ENCODE results near the gene EXOC3.

EXOC3 gene

DNA sequence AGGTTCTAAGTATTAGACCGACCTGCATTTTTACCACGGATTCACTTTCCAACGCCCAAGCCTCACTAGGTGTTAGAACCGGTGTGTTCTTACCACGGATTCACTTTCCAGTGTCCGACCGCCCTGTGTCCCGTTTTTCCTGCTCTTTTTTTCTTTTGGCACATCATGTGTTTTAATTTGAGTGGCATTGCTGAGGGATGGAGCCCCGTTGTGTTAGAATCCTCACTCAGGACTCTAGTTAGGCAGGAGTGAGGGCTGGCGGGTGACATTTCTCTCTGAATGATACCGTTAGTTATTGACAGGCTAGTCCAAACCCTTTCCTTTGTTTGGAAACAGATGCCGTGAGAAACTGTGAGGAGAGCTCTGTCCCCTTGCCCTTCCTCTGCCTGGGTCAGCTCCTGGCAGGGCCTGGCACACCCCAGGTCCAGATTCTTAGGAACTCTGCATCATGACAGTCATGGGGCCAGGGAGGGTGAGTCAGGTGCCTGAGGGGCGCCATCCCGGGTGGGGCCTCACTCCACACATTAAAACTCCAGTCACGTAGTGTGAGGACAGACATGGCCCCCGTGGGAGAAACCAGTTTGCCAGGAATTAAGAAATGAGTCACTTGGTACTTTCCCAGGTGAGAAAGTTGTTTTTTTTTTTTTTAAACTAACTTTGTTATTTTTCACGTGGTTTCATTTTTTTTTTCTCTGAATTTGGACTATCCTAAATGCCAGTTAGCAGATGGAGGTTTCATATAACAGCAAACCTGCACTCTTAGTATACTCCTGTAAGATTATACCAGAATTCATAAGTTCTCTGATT, 15.8 kb downstream of the EXOC3 start:
- DNase-seq = peak; percentile 16

- DNase-seq = peak; percentile 28
Measured at GRCh38 chr5:459562-460272, 16.7 kb downstream of the EXOC3 start.

GRCh38 chr5:460273-460625, 17.3 kb downstream of the EXOC3 start:
- peak; percentile 20 for DNase-seq

DNA sequence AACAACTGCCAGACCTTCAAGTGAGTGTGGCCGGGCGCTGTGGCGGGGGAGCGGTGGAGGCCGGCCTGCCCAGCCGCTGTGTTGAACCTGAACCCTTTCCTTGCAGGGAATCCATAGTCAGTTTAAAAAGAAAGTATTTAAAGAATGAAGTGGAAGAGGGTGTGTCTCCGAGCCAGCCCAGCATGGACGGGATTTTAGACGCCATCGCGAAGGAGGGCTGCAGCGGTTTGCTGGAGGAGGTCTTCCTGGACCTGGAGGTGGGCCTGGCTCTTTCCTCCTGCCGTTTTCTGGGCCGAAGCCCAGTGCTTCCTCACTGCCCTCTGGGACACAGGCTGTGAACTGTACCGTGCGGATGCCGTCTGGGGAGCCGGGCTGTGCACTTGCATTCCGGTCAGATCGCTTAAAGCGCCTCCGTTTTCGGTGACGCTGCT, 19.1 kb downstream of the EXOC3 start:
- DNase-seq = no peak

DNA sequence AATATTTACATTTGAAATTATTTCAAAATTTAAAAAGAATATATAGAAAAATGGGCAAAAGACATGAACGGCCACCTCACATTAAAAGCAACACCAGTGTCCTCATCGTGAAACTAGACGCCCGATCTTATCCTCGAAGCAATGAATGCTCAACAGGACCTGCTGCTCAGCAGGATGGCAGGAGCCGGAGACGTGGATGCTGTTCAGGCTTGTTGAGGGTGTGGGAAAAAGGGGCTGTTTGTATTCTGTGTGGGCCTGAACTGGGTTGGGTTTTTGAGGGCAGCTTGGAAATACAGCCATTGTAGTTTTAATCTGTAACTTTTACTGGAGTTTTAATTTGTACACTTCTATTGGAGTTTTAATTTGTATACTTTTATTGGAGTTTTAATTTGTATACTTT, 20.3 kb downstream of the EXOC3 start:
- peak; percentile 19 for DNase-seq

GRCh38 chr5:463952-464351, 21.0 kb downstream of the EXOC3 start:
- DNase-seq = no peak

DNA sequence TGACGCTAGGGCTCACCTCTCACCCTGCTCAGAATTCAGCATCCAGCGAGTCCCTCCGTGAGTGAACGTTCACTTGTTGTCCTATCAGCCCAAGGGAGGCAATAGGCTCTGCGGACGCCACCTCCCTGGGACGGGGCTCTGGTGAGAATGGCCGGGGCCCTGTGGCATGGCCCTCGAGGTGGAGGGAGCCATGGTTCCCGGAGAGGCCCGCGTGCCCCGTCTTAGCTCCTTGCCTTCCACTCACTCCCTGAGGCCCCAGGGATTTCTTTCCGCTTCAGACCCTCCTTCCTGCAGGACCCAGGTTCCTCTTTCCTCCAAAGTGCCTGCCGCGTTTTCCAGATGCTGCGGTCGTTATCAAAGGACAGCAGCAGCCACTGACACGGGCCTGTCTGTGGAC, 21.5 kb downstream of the EXOC3 start:
- DNase-seq = no peak

DNA sequence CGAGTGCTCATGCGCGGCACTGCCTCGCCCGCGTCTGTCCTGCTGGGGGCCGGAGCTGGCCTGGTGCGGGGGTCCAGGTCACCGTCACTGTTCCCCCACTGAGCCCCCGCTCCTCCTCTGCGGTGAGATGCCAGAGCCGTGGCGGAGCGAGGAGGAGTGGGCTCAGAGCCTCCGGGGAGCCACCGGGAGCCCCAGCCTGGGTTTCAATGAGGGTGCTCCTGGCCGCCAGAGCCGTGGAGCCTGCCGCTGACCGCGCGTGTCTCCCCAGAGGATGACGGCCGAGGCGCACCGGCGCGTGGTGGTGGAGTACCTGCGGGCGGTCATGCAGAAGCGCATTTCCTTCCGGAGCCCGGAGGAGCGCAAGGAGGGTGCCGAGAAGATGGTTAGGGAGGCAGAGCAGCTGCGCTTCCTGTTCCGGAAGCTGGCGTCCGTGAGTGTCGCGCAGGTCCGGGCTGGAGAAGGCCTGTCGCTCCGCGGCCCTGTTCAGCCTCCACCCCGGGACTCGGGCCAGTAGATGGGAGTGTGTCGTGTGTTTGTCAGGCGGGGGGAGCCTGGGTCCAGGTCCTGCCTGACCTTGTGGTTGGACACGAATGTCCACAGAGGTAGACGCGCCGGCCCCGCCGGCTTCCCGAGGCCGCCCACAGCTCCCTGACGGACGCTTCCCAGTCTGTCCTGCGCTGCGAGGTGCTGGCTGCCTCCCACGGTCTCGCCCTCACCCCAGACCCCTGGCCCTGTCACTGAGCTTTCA, 22.0 kb downstream of the EXOC3 start:
- DNase-seq = peak; percentile 37

DNA sequence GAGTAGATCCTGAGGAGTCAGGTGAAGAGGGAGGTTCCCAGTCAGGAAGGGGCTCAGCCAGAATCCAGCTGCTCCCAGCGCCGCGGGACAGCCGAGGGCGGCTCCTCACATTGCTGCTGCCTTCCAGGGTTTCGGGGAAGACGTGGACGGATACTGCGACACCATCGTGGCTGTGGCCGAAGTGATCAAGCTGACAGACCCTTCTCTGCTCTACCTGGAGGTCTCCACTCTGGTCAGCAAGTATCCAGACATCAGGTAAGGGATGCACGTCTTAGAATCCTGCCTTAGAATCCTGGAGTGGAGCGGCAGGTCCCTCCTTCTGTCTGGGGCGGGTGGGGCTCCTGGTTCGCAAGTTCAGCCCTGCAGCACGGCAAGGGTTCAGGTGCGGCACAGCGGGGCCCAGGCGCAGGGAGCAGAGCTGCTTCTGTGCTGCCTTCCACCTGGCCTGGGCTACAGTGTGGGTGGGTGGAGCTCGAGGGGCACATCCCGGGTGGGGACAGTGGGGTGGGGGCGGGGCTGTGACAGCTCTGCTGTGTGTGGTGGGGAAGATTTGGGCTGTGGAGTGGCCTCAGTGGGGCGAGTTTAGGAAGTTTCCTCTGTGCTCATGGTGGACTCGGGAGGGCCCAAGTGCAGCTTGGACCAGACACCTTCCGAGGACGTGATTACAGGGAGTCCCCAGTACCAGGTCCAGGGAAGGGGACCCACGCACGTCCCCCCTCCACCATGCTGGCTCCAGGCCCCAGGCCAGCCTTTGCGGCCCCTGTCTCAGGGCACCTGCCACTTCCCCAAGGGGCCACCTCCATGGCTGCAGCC, 22.8 kb downstream of the EXOC3 start:
- peak; percentile 41 for DNase-seq

GRCh38 chr5:466661-467310, 23.8 kb downstream of the EXOC3 start:
- DNase-seq = peak; percentile 18

DNA sequence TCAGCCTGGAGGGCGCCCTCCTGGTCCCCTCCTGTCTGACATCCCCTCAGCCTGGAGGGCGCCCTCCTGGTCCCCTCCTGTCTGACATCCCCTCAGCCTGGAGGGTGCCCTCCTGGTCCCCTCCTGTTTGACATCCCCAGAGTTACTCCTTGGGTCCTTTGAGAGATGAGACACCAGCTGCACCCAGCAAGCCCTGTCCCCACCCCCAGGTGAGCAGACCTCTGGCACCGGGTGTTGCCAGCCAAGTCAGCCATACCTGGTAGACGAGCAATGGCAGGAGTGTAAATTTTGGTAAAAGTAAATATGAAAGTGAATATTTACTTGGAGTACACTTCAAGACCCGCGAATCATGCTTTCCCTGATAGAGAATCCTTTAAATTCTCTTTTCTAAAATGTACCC, 25.4 kb downstream of the EXOC3 start:
- DNase-seq = no peak

- DNase-seq = peak; percentile 32
Measured at GRCh38 chr5:469752-470483, 26.9 kb downstream of the EXOC3 start.

GRCh38 chr5:470961-471749, 28.2 kb downstream of the EXOC3 start:
- DNase-seq = peak; percentile 41

DNA sequence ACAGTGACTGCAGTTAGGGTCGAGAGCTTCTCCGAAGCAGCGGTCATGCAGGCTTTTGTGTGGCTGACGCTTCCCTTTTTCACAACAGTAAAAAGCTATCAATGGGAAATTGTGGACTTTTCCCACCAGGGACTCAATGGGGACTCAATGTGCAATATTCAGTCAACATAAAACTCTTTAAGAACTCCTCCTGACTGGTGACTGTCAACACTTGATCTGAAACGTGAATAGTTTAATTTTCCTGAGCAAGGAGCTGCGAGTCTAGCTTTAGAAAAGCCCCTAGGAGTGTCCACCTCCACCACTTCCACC, 28.7 kb downstream of the EXOC3 start:
- DNase-seq = no peak

GRCh38 chr5:472076-472655, 29.2 kb downstream of the EXOC3 start:
- DNase-seq = peak; percentile 42

DNA sequence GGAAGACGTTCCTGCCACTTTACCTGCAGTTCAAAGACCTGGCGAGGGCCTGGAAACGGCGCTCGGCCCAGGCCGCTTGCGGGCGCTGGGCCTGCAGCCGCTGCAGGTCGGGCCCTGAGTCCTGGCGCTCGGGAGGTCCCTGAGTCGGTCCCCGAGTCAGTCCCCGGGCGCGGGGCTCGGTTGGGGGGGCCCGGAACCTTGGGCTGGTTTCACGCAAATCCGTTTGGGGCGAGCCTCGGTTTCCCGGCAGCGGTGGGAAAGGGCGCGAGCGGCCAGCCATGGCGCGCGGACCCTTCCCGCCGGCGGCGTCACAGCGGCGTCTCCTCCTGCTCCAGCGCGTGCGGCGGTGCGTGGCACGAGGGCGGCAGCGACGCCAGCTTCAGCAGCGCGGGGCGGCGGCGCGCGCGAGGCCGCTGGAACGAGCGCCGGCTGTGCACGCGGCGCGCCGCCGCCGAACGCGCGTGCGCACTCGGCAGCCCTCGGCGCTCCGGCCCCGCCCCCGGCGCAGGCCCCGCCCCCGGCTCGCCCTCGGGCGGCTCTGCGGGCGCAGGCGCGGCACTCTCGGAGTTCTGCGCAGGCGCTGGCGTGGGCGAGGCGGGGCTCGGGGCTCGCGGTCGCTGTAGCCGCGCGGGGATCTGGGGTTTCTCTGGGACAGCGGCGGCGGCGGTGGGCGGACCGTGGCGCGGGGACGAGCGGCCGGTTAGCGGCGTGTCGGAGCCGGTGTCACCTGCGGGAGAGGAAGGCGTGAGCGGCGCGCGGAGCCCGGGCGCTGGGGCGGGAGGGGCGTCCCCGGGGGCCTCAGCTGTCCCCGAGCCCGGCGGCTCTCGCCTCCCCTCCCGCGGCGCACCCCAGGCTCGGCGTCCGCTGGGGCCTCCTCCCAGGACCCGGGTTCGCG, 29.9 kb downstream of the EXOC3 start:
- DNase-seq = peak; percentile 93

- peak; percentile 66 for DNase-seq
Measured at GRCh38 chr5:473551-474192, 30.7 kb downstream of the EXOC3 start.

- peak; percentile 30 for DNase-seq
Measured at GRCh38 chr5:474232-474839, 31.4 kb downstream of the EXOC3 start.

Data from right forelimb (tissue), 1 donor.